Neural crest cell (in vitro differentiated cells): ENCODE measurements around the gene PNCK. TPM values are rescaled to one million over a fixed set of nuclear protein-coding genes. Genes with fewer than 3 reads are reported as not detected.
A peak's percentile ranks its signal among the peaks of the same experiment; 100 is the strongest.

Experiments used
- DNase-seq: peaks from one replicate; pipeline ENCODE4 v3.0.0; 2021; ENCODE audit warnings: low read depth, mixed read lengths, low spot score
- H3K27ac Mint-ChIP-seq: one replicate; pipeline ENCODE4 v1.8.0; 2021; ENCODE audit warnings: mild to moderate bottlenecking, mixed read lengths; ENCODE audit not compliant: unreplicated experiment
- H3K27me3 Mint-ChIP-seq: 2 replicates; pipeline ENCODE4 v1.8.0; 2021; ENCODE audit warnings: low read depth, mild to moderate bottlenecking, mixed read lengths
- H3K36me3 Mint-ChIP-seq: 2 replicates; pipeline ENCODE4 v1.8.0; 2021; ENCODE audit warnings: low read depth, mild to moderate bottlenecking, mixed read lengths
- H3K4me1 Mint-ChIP-seq: 2 replicates; pipeline ENCODE4 v1.8.0; 2021; ENCODE audit warnings: mixed read lengths
- H3K4me3 Mint-ChIP-seq: one replicate; pipeline ENCODE4 v1.8.0; 2021; ENCODE audit warnings: mild to moderate bottlenecking, mixed read lengths
- H3K9me3 Mint-ChIP-seq: 2 replicates; pipeline ENCODE4 v1.8.0; 2021; ENCODE audit warnings: mixed read lengths
- total RNA-seq: library from RNA; stranded (reverse); gene quantifications from 2 replicates; pipeline ENCODE4 v1.2.1, GENCODE V29; 2021
- TF ChIP-seq, protein P1 (sequence below): fragments of 200-600 bp; sonication (generic); conservative IDR thresholded peaks from 2 replicates; pipeline ENCODE4 v1.5.0; 2021; ENCODE audit warnings: antibody characterized with exemption, mild to moderate bottlenecking

PNCK gene
- total RNA-seq, 1 donor from 2014 or later: 9.4 TPM

DNA sequence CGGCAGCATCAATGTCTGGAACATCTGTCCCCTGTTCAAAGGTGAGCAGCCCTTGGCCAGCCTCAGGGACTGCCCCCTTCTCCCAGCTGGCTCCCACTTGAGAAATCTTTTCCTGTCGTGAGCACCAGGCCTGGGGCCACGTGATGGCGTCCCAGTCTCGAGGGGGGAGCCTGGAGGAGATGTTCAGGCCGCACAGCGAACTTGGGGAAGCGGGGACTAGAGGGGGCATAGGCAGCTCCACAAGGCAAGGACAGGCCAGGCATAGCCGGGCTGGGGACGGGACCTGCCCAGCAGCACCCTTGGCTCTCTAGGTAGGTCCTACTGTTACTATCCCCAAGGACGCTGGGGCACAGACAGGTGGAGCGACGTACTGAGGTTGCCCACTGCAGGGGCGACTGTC lies 16.9 kb upstream of the PNCK start:
- TF ChIP-seq, protein P1, sequence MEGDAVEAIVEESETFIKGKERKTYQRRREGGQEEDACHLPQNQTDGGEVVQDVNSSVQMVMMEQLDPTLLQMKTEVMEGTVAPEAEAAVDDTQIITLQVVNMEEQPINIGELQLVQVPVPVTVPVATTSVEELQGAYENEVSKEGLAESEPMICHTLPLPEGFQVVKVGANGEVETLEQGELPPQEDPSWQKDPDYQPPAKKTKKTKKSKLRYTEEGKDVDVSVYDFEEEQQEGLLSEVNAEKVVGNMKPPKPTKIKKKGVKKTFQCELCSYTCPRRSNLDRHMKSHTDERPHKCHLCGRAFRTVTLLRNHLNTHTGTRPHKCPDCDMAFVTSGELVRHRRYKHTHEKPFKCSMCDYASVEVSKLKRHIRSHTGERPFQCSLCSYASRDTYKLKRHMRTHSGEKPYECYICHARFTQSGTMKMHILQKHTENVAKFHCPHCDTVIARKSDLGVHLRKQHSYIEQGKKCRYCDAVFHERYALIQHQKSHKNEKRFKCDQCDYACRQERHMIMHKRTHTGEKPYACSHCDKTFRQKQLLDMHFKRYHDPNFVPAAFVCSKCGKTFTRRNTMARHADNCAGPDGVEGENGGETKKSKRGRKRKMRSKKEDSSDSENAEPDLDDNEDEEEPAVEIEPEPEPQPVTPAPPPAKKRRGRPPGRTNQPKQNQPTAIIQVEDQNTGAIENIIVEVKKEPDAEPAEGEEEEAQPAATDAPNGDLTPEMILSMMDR: no peak
- H3K27ac Mint-ChIP-seq: no peak overlapping the region
- H3K27me3 Mint-ChIP-seq: peaks cover 3% of the 10 kb centered on the region
- no peak for DNase-seq
- H3K36me3 Mint-ChIP-seq: no peaks in the 10 kb centered on the region
- H3K4me3 Mint-ChIP-seq: peak overlapping the region; percentile 84
- peaks cover 8% of the 10 kb centered on the region for H3K4me1 Mint-ChIP-seq
- no peaks in the 10 kb centered on the region for H3K9me3 Mint-ChIP-seq

DNA sequence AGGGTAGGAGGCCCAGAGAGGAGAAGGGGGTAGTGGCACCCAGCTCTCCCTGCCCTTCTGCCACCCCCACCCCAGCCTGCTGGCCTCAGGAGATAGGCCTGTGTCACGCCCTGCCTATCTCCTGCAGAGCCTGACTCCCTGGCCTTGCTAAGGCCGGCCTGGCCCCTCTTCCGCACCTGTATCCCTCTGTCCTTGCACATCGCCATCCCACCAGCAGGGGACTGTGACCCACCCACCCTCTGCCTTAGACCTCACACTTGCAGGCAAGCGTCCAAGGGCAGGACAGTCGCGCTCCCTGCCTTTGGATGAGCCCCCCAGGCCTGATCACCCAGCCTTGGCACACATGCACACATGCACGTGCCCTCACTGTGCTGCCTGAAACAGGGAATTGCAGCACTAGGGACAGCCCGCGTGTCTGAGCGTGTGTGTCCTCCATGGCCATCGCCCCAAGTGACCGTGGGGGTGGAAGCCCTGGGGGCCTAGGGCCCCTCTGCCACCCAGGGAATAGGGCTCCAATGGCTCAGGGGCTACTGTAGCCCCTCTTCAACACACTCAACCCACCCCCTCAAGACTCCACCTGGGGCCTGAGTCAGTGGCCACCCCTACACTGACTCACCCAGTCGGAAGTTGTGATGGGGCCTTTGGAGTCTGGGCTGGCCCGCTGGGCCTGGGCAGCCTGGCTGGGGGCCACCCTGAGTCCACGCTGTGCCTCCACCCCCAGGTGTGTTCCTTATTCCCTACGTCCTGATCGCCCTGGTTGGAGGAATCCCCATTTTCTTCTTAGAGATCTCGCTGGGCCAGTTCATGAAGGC lies 16.2 kb upstream of the PNCK start:
- Mint-ChIP-seq H3K9me3 (no peaks in the 10 kb centered on the region), H3K36me3 (no peaks in the 10 kb centered on the region), H3K4me1 (peaks cover 8% of the 10 kb centered on the region), H3K4me3 (peak overlapping the region; percentile 84), H3K27me3 (peaks cover 3% of the 10 kb centered on the region), H3K27ac (no peak overlapping the region)
- DNase-seq: no peak
- TF ChIP-seq, protein P1: peak; percentile 42

DNA sequence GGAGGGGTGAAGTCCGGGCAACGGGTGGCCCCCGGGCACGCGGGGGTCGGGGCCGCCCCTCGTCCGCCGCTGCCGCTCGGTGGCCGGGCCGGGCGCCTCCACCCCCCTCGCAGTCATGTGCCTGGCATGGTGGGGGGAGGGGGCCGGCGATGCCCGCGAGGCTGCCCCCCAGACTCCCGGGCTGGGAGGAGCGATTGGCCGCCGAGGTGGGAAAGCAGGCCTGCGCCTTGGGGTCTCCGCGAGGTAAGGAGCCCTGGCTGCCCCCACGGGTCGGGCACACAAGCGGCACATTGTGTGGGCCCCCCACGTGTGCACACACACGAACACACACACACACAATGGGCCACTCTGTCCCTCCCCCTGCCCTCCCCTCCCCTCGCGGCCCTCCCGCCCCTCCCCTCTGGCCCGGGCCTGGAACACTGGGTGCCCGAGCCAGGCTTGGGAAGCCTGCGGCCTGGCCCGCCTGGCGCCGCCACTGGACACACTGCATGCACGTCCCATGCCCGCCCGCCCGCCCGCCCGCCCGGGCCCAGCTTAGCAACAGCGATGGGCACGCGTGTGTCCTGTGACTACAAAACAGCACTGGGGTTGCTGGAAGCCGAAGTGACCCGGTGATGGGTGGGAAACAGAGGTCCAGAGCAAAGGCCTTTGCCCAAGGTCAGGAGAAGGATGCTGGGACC lies 15.4 kb upstream of the PNCK start:
- H3K36me3 Mint-ChIP-seq: no peaks in the 10 kb centered on the region
- DNase-seq: no peak
- peaks cover 3% of the 10 kb centered on the region for H3K27me3 Mint-ChIP-seq
- TF ChIP-seq, protein P1: no peak
- peak overlapping the region; percentile 84 for H3K4me3 Mint-ChIP-seq
- H3K4me1 Mint-ChIP-seq: peaks cover 8% of the 10 kb centered on the region
- no peaks in the 10 kb centered on the region for H3K9me3 Mint-ChIP-seq
- H3K27ac Mint-ChIP-seq: no peak overlapping the region

DNA sequence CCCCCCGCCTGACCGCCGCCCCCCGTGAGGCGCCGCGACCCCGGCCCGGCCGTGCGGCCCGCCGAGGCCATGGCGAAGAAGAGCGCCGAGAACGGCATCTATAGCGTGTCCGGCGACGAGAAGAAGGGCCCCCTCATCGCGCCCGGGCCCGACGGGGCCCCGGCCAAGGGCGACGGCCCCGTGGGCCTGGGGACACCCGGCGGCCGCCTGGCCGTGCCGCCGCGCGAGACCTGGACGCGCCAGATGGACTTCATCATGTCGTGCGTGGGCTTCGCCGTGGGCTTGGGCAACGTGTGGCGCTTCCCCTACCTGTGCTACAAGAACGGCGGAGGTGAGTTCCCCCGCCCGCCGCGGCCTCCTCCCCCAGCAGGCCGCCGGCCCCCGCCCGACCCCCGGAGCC lies 14.9 kb upstream of the PNCK start:
- Mint-ChIP-seq H3K27ac (no peak overlapping the region), H3K9me3 (peaks cover 4% of the 10 kb centered on the region), H3K4me1 (peaks cover 13% of the 10 kb centered on the region), H3K4me3 (no peak overlapping the region), H3K36me3 (peaks cover 2% of the 10 kb centered on the region), H3K27me3 (peaks cover 3% of the 10 kb centered on the region)
- TF ChIP-seq, protein P1: no peak
- DNase-seq: no peak

DNA sequence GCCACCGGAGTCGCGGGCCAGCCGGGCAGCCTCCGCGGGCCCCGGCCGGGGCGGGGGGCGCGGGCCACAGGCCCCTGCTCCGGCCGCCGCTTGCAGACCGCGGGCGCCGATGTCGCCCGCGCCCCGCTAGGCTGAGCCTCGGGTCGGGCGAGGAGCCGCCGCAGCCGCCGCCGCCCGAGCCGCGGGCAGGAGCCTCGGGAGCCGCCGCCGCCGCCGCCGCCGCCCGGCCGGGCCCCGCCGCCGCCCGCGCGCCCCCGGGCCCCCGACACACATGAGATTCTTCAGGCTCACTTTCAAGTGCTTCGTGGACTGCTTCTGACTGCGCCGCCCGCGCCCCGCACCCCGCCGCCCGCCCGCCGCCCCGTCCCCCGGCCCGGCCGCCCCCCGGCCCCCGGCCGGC lies 14.5 kb upstream of the PNCK start:
- Mint-ChIP-seq H3K9me3 (peaks cover 4% of the 10 kb centered on the region), H3K27ac (no peak overlapping the region), H3K4me3 (no peak overlapping the region)

More for the DNA sequence above, 14.5 kb upstream of the PNCK start:
- TF ChIP-seq, protein P1: no peak
- H3K4me1 Mint-ChIP-seq: peaks cover 13% of the 10 kb centered on the region
- peaks cover 3% of the 10 kb centered on the region for H3K27me3 Mint-ChIP-seq
- DNase-seq: no peak
- H3K36me3 Mint-ChIP-seq: peaks cover 2% of the 10 kb centered on the region
